Hindlimb muscle (tissue), 1 donor: ENCODE data around the gene CR1. TPM values are rescaled to one million over a fixed set of nuclear protein-coding genes. Genes with fewer than 3 reads are reported as not detected.
"Not testable (repeated sequence)": the region's sequence is repeated elsewhere in the genome, so short reads cannot be mapped to it uniquely, and the experiment has no call there.

Experiments used
- DNase-seq: peaks from one replicate; pipeline ENCODE4 v3.0.0-alpha.2; 2013
- polyA plus RNA-seq: library from polyadenylated mRNA; unstranded; fragments of 120-200 nt; gene quantifications from one replicate; pipeline ENCODE4 v1.2.1, GENCODE V29; 2013; ENCODE audit not compliant: insufficient read length

The CR1 gene
- polyA plus RNA-seq, 1 donor, result 0.93 TPM

GRCh38 chr1:207645635-207646081 is 149.7 kb downstream of the CR1 start:
- no peak for DNase-seq

DNA sequence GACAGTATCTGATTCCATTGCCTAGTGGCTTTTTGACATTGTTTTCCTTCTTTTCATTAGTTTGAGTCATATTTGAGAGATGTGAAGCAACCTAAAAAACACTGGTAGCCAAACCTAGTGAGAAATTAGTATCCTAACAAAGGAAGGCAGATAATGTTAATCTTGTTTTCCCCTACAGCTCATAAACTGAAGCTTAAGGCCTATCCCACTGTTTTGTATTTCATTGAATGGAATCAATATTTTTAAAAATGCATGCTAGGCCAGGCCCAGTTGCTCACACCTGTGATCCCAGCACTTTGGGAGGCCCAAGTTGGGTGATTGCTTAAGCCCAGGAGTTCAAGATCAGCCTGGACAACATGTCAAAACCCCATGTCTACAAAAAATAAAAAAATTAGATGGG is 150.2 kb downstream of the CR1 start:
- no peak for DNase-seq

GRCh38 chr1:207646944-207647579 is 151.1 kb downstream of the CR1 start:
- DNase-seq, result no peak

DNA sequence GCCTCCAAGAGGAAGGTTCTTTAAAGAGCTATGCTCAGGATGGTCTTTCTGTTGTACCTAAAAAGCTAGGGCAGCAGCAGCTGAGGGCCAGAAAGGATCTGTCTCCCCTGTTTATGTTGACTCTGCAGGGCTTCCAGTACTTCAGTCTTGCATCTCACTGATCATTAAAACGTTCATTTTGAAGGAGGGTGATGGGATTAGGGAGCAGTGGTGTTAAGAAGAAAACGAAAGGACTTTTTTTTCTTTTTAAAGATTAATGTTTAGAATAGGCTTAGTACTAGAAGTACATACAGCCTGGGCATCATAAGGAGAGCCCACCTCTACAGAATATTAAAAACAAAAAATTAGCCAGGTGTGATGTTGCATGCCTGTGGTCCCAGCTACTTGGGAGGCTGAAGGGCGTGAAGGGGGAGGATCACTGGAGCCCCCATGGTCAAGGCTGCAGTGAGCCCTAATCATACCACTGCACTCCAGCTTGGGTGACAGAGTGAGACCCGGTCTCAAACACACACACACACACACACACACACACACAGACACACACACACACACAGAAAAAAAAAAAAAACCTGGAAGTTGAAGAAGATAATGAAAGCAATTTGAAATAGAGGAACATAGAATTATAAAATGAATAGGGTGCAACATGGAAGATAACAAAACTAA is 151.8 kb downstream of the CR1 start:
- no peak for DNase-seq

GRCh38 chr1:207648334-207649209 is 152.6 kb downstream of the CR1 start:
- DNase-seq, result no peak

- no peak for DNase-seq
Measured at GRCh38 chr1:207649210-207649753, 153.3 kb downstream of the CR1 start.

DNA sequence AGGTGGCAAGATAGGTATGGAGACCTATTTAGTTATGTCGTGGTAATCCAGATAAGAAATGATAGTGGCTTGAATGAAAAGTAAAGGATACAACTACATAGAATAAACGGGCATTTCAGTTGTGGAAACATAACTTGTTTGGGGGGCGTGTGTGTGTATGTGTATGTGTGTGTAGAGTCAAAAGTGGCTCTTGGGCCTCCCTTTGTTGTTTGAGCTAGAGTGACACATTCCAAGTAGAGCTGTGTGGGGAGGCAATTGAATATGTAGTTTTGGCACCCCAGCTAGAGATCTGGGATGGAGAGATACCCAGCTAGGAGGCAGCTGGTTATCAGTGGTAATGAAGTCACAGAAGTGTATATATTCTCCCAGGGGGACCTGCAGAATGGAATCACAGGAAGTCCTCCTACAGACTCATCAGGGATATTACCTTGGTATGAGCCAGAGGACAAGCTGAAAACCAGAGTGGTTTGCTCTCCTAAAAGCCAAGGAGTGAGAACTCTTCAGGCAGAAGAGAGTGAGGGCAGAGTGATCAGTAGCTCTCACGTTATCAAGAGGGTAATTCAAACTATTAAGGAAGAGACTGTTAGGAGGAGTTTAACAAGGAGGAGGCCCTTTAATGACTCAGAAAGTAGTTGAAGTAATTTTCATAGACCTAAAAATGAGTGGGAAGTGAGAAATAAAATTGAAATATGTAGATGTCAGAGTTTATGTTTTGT is 154.1 kb downstream of the CR1 start:
- no peak for DNase-seq

DNA sequence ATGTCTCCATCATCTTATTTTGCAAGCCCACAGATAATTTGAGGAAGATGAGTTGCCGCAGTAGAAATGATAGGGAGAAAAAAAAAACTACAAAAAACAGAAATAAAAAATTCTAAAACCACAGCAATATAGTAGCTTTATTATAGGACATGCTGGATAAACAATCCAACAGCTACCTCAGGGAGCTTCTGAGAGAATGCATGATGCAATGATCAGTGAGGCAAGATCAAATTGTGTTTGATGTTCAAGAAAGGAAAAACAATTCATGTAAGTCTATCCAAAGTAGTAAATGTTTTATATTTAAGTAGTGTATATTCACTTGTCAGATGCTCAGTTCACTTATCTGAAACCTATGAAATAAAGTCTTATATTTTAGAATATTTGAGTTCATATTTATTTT is 155.6 kb downstream of the CR1 start:
- no peak for DNase-seq

- no peak for DNase-seq
Measured at GRCh38 chr1:207654320-207654719, 158.4 kb downstream of the CR1 start.

- DNase-seq, result no peak
Measured at GRCh38 chr1:207658408-207658807, 162.5 kb downstream of the CR1 start.

GRCh38 chr1:207658904-207659485 is 163.0 kb downstream of the CR1 start:
- DNase-seq, result no peak

GRCh38 chr1:207659545-207660153 is 163.7 kb downstream of the CR1 start:
- DNase-seq, result no peak

GRCh38 chr1:207661420-207661819 is 165.5 kb downstream of the CR1 start:
- DNase-seq, result not testable (repeated sequence)

- no peak for DNase-seq
Measured at GRCh38 chr1:207666342-207666741, 170.4 kb downstream of the CR1 start.

- no peak for DNase-seq
Measured at GRCh38 chr1:207669528-207670009, 173.6 kb downstream of the CR1 start.

DNA sequence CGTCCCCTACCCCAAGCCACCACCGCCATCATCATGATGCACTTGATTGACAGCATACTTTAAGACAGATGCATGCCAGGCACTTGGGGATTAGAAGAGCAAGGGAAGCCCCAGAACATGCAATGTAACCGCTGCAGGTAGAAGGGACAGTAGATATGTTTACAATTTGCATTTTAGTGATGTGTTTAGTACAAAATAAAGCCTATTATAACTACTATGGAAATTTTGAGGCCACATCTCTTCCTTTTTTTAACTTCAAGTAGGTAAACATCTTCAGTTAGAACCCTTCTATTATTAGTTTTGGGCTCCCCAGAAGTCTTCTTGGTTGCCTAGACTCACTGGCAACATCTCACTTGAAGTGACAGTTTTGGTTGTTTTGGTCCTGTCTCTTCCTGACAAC is 174.2 kb downstream of the CR1 start:
- no peak for DNase-seq

GRCh38 chr1:207670997-207671396 is 175.0 kb downstream of the CR1 start:
- DNase-seq, result no peak

DNA sequence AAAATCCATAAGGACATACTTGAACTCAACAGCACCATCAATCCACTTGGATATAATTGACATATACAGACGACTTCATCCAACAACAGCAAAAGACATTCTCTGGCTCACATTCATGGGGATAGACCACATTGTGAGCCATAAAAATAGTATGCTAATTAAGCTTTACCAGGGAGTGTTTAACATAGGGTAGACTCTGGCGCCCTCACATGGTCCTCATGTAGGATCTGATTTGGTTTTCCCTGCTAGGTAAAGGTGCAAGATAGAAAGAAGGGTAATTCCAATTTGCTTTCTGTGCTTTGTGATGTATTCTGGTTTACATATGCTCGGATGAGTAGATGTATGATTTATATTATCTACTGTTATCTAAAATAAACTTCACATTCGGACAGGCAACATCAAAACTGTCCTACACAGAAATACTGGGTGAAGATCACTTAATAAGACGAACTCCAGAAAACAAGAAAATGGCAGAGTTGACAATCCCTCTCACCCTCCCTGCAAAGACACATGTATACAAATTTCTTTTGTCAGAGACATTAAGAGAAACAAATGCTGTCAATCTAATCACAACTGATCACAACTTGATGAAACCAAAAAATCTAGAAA is 176.7 kb downstream of the CR1 start:
- DNase-seq, result no peak

GRCh38 chr1:207673399-207673798 is 177.4 kb downstream of the CR1 start:
- no peak for DNase-seq

GRCh38 chr1:207676153-207676552 is 180.2 kb downstream of the CR1 start:
- DNase-seq, result no peak
